Activated CD4-positive, alpha-beta T cell treated with anti-CD3 and anti-CD28 coated beads for 4 hours (primary cell): ENCODE measurements around the gene SMIM21.

ENCODE experiments used
- DNase-seq, 2 donors: peaks; one replicate each; pipeline ENCODE4 v3.0.0-alpha.2; 2020

Gene SMIM21

GRCh38 chr18:75427603-75428002 lies at the start of gene SMIM21:
Gene SMIM21 (minus strand): TSS chr18:75427703. CDS start chr18:75427563, 140 bp downstream.
- no peak for DNase-seq

GRCh38 chr18:75475228-75475627 lies 47.7 kb upstream of the SMIM21 start:
- no peak for DNase-seq

GRCh38 chr18:75474332-75474731 lies 46.8 kb upstream of the SMIM21 start:
- DNase-seq = no peak

GRCh38 chr18:75473316-75473715 lies 45.8 kb upstream of the SMIM21 start:
- DNase-seq = no peak

- DNase-seq = no peak
Observed at GRCh38 chr18:75472906-75473305, 45.4 kb upstream of the SMIM21 start.

- DNase-seq = no peak
Observed at GRCh38 chr18:75472396-75472795, 44.9 kb upstream of the SMIM21 start.

GRCh38 chr18:75471850-75472249 lies 44.3 kb upstream of the SMIM21 start:
- no peak for DNase-seq

- no peak for DNase-seq
Observed at GRCh38 chr18:75467851-75468250, 40.3 kb upstream of the SMIM21 start.

- DNase-seq = no peak
Observed at GRCh38 chr18:75467281-75467795, 39.8 kb upstream of the SMIM21 start.

GRCh38 chr18:75464356-75464755 lies 36.9 kb upstream of the SMIM21 start:
- no peak for DNase-seq

GRCh38 chr18:75462178-75462832 lies 34.8 kb upstream of the SMIM21 start:
- DNase-seq = no peak

GRCh38 chr18:75456199-75456631 lies 28.7 kb upstream of the SMIM21 start:
- peak; percentile 59 to 62 for DNase-seq

GRCh38 chr18:75455249-75456198 lies 28.0 kb upstream of the SMIM21 start:
- DNase-seq = no peak

GRCh38 chr18:75454022-75454795 lies 26.7 kb upstream of the SMIM21 start:
- DNase-seq = no peak

- DNase-seq = no peak
Observed at GRCh38 chr18:75450906-75451305, 23.4 kb upstream of the SMIM21 start.

GRCh38 chr18:75441896-75442295 lies 14.4 kb upstream of the SMIM21 start:
- DNase-seq = no peak

- no peak for DNase-seq
Observed at GRCh38 chr18:75439348-75439747, 11.8 kb upstream of the SMIM21 start.

GRCh38 chr18:75438891-75439290 lies 11.4 kb upstream of the SMIM21 start:
- no peak for DNase-seq

- DNase-seq = no peak
Observed at GRCh38 chr18:75437979-75438378, 10.5 kb upstream of the SMIM21 start.

- no peak for DNase-seq
Observed at GRCh38 chr18:75433098-75433497, 5.6 kb upstream of the SMIM21 start.

- no peak for DNase-seq
Observed at GRCh38 chr18:75429975-75430374, 2.5 kb upstream of the SMIM21 start.

- no peak for DNase-seq
Observed at GRCh38 chr18:75428490-75428889, 987 bp upstream of the SMIM21 start.

- no peak for DNase-seq
Observed at GRCh38 chr18:75422341-75422910, 5.1 kb downstream of the SMIM21 start.
